Adrenal gland (tissue), 12 donors: ENCODE data around the gene CEP162. TPM values are rescaled to one million over a fixed set of nuclear protein-coding genes. Genes with fewer than 3 reads are reported as not detected.

Experiments
- DNase-seq, 7 donors: peaks; one replicate each; pipeline ENCODE4 v3.0.0-alpha.2; 2019 to 2020
- H3K27ac ChIP-seq, 5 donors: fragments of 200-600 bp; sonication (generic) in 4 of 5; 1 replicate in 3 of 5; 2 replicates in 2 of 5; pipeline versions ENCODE4 v1.5.1 to v1.8.0; 2016 to 2020; ENCODE audit warnings: mild to moderate bottlenecking in 1 of 5
- H3K27me3 ChIP-seq: fragments of 200-600 bp; 2 replicates; pipeline ENCODE4 v1.8.0; 2021
- H3K36me3 ChIP-seq, 2 donors: fragments of 200-600 bp; replicated peaks in 1 of 2; 1 replicate in 1 of 2; 2 replicates in 1 of 2; pipeline versions ENCODE4 v1.5.1 to v1.8.0; 2018 to 2022
- H3K4me1 ChIP-seq, 2 donors: fragments of 200-600 bp; replicated peaks in 1 of 2; 1 replicate in 1 of 2; 2 replicates in 1 of 2; pipeline versions ENCODE4 v1.5.1 to v1.8.0; 2018 to 2021
- H3K4me3 ChIP-seq, 4 donors: fragments of 200-600 bp; sonication (generic) in 3 of 4; one replicate each; pipeline ENCODE4 v1.5.1; 2016 to 2018
- H3K9me3 ChIP-seq, 3 donors: fragments of 200-600 bp; sonication (generic) in 1 of 3; replicated peaks in 1 of 3; 1 replicate in 2 of 3; 2 replicates in 1 of 3; pipeline versions ENCODE4 v1.5.1 to v1.8.0; 2016 to 2021
- POLR2A ChIP-seq, 2 donors: fragments of 450-650 bp; IDR thresholded peaks; one replicate each; pipeline ENCODE4 v1.6.1; 2017; ENCODE audit warnings: antibody characterized with exemption in 2 of 2, mild to moderate bottlenecking in 2 of 2, moderate library complexity in 1 of 2
- WGBS, 4 donors: extraction: QIAGEN DNeasy Blood & Tissue Kit in 2 of 4; methylation state at CpG; one replicate each; pipeline versions ENCODE4 v1.1.5 to v1.1.7; 2013 to 2017; 5-methylcytosine and 5-hydroxymethylcytosine counted together
- intact Hi-C, 2 donors: fragments of 100-400 bp; cut with DNase I; formaldehyde crosslinking; loops; one replicate each; pipeline versions ENCODE4 v1.14.1 to v1.15.0; 2022 to 2023
- polyA plus RNA-seq, 3 donors: library from polyadenylated mRNA; stranded (reverse); fragments of 200-250 nt in 2 of 3; fragments of 350-450 nt in 1 of 3; fragmentation: Illumina TruSeq in 1 of 3; extraction: RNeasy Lipid Tissue Mini Kit (QIAGEN cat#74804) in 1 of 3; gene quantifications; one replicate each; pipeline ENCODE4 v1.2.3, GENCODE V29; 2013 to 2014
- total RNA-seq, 9 donors: library from RNA; depleted of rRNA in 4 of 9; stranded (reverse); fragments of >200 nt in 4 of 9; fragments of 120-200 nt in 1 of 9; fragmentation: NEBNext Ultra II Directional in 1 of 9; extraction: Animal tissue kit (Norgen Biotek cat#: 25700) in 1 of 9; gene quantifications; one replicate each; pipeline versions ENCODE4 v1.1.0 to v1.2.4, GENCODE V29; 2013 to 2023
- TF ChIP-seq, protein P1 (sequence below), 6 experiments: fragments of 450-650 bp in 4 of 6; fragments of 200-600 bp in 2 of 6; sonication (generic) in 1 of 6; IDR thresholded peaks; 1 replicate in 5 of 6; 2 replicates in 1 of 6; pipeline versions ENCODE4 v1.5.1 to v1.8.0; 2016 to 2021; ENCODE audit warnings: antibody characterized with exemption in 6 of 6, mild to moderate bottlenecking in 2 of 6, moderate library complexity in 1 of 6
- donor health status: healthy with polysubstance abuse.
- donor health status: Bipolar disorder and iron deficiency.
- donor health status: DM: yes; HTN: yes; CAD: no.
- donor health status: DM: no; HTN: no; CAD: no.
- donor health status: DM: no; HTN: no; CAD: no.
- donor health status: DM: yes; HTN: yes; CAD: no.

The CEP162 gene
- total and polyA plus RNA-seq, 12 donors = 3.2 to 15.5 (median 6.3) TPM

DNA sequence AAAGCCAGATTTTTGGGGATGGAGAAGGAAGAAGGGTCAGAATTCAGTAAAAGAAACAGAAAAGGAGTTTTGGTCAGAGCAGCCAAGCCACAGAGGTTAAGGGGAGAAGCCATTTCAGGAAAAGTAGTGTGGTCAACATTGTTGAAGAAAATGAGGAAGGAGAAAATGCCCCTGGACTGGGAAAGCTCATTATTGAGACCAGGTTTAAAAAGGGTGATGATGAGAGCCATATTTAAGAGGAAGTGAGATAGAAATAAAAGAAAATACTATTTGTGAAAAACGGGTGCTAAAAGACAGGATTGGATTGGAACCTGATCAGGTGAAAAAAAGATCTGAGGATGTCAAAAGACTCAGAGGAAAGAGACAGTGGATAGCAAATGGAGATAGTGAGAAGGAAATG lies 75.8 kb downstream of the CEP162 start:
- Histone ChIP-seq H3K9me3 (no peaks in the 10 kb centered on the region), H3K27ac (no peak overlapping the region), H3K27me3 (no peaks in the 10 kb centered on the region), H3K4me1 (no peaks in the 10 kb centered on the region), H3K4me3 (no peak overlapping the region), H3K36me3 (peaks cover 0 to 11% of the 10 kb centered on the region in 2 donors)
- DNase-seq = no peak
- TF ChIP-seq, protein P1, sequence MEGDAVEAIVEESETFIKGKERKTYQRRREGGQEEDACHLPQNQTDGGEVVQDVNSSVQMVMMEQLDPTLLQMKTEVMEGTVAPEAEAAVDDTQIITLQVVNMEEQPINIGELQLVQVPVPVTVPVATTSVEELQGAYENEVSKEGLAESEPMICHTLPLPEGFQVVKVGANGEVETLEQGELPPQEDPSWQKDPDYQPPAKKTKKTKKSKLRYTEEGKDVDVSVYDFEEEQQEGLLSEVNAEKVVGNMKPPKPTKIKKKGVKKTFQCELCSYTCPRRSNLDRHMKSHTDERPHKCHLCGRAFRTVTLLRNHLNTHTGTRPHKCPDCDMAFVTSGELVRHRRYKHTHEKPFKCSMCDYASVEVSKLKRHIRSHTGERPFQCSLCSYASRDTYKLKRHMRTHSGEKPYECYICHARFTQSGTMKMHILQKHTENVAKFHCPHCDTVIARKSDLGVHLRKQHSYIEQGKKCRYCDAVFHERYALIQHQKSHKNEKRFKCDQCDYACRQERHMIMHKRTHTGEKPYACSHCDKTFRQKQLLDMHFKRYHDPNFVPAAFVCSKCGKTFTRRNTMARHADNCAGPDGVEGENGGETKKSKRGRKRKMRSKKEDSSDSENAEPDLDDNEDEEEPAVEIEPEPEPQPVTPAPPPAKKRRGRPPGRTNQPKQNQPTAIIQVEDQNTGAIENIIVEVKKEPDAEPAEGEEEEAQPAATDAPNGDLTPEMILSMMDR (IDR thresholded peaks at IDR 0.05) = no peak
- 71 to 79% (median 73%) methylated on average over 1 of the region's 1 CpG for WGBS, 4 donors
- intact Hi-C loops = no loop called here

DNA sequence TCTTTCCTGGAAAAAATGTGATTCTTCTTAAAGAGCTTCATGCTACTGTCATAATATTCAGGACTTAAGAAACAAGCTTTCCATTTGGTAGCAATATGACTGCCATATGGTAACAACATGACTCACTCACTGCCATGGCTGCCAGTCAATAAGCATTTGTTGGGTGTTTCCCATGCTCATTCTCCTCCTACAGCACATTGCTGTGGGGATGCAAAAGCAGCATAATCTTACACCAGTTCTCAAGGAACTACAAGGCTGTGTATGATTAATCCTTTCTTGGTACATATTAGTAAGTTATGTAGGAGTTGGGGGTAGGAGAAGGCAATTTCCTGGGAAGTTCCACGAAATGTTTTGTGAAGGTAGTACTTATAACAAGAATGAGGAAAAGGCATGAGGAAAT lies 76.7 kb downstream of the CEP162 start:
- WGBS, 4 donors = 94 to 100% (median 97%) methylated on average over 1 of the region's 1 CpG
- H3K9me3 ChIP-seq = no peaks in the 10 kb centered on the region
- no peak for TF ChIP-seq POLR2A (IDR thresholded peaks at IDR 0.05)
- TF ChIP-seq, protein P1 (IDR thresholded peaks at IDR 0.05) = no peak
- no peak overlapping the region for H3K4me3 ChIP-seq
- no peaks in the 10 kb centered on the region for H3K4me1 ChIP-seq
- H3K27ac ChIP-seq = no peak overlapping the region
- H3K36me3 ChIP-seq = peaks cover 0 to 11% of the 10 kb centered on the region in 2 donors
- H3K27me3 ChIP-seq = no peaks in the 10 kb centered on the region
- DNase-seq = no peak
- intact Hi-C loops = no loop called here

DNA sequence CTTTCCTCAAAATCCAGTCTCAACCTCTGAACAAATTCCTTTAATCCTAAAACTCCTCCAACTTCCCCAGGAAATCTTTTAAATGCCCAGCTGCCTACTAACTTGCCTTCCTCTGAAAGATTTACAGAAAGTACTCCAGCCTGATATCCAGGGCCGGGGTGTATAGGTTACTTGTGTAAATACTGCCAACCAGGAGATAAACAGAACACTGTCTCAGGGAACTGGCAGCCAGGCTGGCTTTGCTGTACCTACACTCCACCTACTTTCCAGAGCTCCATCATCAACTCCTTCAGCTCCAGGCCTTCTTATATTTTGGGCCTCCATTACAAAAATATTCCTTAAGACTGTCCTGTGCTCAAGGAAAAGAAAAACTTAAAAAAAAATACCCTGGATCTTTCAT lies 85.9 kb downstream of the CEP162 start:
- intact Hi-C loops = no loop called here
- no peaks in the 10 kb centered on the region for H3K9me3 ChIP-seq
- H3K27me3 ChIP-seq = no peaks in the 10 kb centered on the region
- H3K36me3 ChIP-seq = no peaks in the 10 kb centered on the region
- H3K27ac ChIP-seq = no peak overlapping the region
- H3K4me3 ChIP-seq = no peak overlapping the region
- no peaks in the 10 kb centered on the region for H3K4me1 ChIP-seq
- no peak for DNase-seq
- 84 to 93% (median 92%) methylated on average over 1 of the region's 1 CpG for WGBS, 4 donors
- TF ChIP-seq, protein P1 (IDR thresholded peaks at IDR 0.05) = no peak
- no peak for TF ChIP-seq POLR2A (IDR thresholded peaks at IDR 0.05)

DNA sequence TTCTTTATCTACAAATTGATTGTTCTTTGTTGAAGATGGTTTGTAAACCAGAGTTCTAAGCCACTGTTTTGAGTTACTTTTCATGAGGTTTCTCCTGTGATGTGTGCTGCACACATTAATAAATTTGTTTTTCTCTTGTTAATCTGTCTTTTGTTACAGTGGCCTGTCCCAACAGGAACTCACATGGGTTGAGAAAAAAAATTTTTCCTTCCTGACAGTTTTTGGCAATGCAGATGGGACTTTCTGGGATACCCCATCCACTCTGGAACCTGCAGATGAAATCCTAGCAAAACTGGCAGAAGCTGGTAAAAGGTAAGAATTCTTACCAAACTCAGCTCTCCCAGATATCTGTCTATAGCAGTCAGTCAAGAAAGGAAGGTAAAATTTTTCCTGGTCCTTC lies 88.1 kb downstream of the CEP162 start:
- no peak overlapping the region for H3K4me3 ChIP-seq
- H3K4me1 ChIP-seq = no peaks in the 10 kb centered on the region
- TF ChIP-seq, protein P1 (IDR thresholded peaks at IDR 0.05) = no peak
- TF ChIP-seq POLR2A (IDR thresholded peaks at IDR 0.05) = no peak
- DNase-seq = no peak
- intact Hi-C loops = no loop called here
- no peaks in the 10 kb centered on the region for H3K36me3 ChIP-seq
- no peaks in the 10 kb centered on the region for H3K27me3 ChIP-seq
- H3K9me3 ChIP-seq = no peaks in the 10 kb centered on the region
- no peak overlapping the region for H3K27ac ChIP-seq
